Measurements from ENCODE around the gene TBXT.
"Not testable (repeated sequence)": the region's sequence is repeated elsewhere in the genome, so short reads cannot be mapped to it uniquely, and the experiment has no call there.

TBXT gene

DNA sequence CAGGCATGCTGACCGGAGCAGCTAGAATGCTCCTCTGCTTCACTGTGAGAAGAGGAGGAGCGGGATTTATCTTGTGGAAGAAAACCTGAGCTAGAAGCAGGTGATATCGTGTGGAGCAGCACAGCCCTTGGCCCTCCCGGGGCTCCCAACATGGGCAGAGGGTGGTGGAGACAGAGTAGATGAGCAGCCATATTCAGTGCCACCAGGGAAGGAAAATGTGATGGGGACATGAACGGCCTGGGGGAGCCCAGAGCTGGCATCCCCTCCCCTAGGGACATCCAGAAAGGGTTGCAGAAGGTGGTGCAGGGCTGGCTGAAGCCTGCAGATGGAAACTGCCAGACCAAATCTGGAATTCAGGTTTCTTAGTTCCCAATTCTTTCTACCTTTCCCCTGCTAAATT is 24.9 kb upstream of the TBXT start:
- ChIA-PET CTCF (no interaction called here), POLR2A (no interaction called here)
- DNase-seq (ENCODE audit: low read depth, low spot score) = no peak
- TF ChIP-seq, protein P1, sequence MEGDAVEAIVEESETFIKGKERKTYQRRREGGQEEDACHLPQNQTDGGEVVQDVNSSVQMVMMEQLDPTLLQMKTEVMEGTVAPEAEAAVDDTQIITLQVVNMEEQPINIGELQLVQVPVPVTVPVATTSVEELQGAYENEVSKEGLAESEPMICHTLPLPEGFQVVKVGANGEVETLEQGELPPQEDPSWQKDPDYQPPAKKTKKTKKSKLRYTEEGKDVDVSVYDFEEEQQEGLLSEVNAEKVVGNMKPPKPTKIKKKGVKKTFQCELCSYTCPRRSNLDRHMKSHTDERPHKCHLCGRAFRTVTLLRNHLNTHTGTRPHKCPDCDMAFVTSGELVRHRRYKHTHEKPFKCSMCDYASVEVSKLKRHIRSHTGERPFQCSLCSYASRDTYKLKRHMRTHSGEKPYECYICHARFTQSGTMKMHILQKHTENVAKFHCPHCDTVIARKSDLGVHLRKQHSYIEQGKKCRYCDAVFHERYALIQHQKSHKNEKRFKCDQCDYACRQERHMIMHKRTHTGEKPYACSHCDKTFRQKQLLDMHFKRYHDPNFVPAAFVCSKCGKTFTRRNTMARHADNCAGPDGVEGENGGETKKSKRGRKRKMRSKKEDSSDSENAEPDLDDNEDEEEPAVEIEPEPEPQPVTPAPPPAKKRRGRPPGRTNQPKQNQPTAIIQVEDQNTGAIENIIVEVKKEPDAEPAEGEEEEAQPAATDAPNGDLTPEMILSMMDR (IDR thresholded peaks at IDR 0.05; ENCODE audit: insufficient read depth, low read length, missing control alignments) = no peak
- H3K4me3 ChIP-seq (ENCODE audit: low read depth, low read length) = no peak overlapping the region

DNA sequence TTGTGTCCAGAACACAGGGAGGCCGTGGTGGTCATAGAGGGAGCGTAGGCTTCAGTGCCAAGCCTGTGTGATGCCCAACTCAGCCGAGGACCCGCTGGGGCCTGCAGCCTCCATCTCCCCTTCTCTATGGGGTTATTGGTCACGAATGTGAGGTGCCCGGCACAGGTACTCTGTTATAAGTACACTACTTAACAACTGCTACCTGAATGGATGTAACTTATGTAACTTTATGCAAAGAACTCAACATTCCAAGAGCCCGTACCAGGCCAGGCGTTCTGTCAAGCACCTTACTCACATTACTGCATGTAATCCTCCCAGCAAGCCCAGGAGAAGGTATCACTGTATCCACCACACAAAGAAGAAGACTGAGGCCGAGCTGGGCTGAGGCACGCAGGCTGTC is 24.5 kb upstream of the TBXT start:
- TF ChIP-seq, protein P1 (IDR thresholded peaks at IDR 0.05; ENCODE audit: insufficient read depth, low read length, missing control alignments) = no peak
- ChIA-PET POLR2A (no interaction called here), CTCF (no interaction called here)
- no peak for DNase-seq (ENCODE audit: low read depth, low spot score)
- H3K4me3 ChIP-seq (ENCODE audit: low read depth, low read length) = no peak overlapping the region

DNA sequence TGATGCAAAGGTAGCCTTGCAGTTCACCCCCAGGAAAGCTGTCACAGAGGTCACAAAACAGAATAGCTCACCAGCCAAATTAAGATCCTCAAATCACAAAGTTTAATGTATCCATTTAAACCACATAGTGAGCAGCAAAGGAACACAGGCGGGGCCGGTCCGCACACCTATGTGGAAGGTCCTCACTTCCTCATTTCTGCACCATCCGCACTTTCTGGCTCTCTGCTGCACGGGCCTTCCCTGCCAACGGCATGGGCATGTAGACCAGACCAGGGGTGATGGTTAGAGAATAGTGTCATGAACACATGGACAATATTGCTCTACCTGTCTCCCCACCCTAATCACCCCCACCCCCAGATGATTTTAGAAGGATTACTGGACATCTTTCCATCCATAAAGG is 12.1 kb upstream of the TBXT start:
- no peak for DNase-seq (ENCODE audit: low read depth, low spot score)
- H3K4me3 ChIP-seq (ENCODE audit: low read depth, low read length) = no peak overlapping the region
- ChIA-PET POLR2A (no interaction called here), CTCF (no interaction called here)
- TF ChIP-seq, protein P1 (IDR thresholded peaks at IDR 0.05; ENCODE audit: insufficient read depth, low read length, missing control alignments) = no peak

DNA sequence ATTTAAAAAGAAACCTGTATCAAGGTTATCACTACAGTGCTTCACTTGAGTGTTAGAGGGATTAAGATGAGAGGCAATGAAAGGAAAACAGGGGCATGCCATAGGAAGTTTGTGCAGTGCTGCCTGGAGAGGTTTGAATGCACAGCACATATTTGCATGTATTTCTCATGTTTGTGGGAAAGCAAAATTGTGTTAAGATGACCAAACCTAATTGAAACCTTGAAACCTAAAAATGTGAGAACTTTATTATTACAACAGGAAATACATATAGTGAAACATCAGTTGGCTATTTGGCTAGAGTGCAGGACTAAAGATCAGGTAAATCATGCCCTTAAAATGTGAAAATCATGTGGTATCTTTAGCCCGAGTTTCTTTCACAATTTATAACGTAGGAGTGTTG is 8.5 kb upstream of the TBXT start:
- no peak overlapping the region for H3K4me3 ChIP-seq (ENCODE audit: low read depth, low read length)
- DNase-seq (ENCODE audit: low read depth, low spot score) = no peak
- TF ChIP-seq, protein P1 (IDR thresholded peaks at IDR 0.05; ENCODE audit: insufficient read depth, low read length, missing control alignments) = no peak
- ChIA-PET CTCF (no interaction called here), POLR2A (no interaction called here)

DNA sequence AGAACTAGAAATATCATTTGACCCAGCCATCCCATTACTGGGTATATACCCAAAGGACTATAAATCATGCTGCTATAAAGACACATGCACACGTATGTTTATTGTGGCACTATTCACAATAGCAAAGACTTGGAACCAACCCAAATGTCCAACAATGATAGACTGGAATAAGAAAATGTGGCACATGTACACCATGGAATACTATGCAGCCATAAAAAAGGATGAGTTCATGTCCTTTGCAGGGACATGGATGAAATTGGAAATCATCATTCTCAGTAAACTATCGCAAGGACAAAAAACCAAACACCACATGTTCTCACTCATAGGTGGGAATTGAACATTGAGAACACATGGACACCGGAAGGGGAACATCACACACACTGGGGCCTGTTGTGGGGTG is 7.4 kb upstream of the TBXT start:
- H3K4me3 ChIP-seq (ENCODE audit: low read depth, low read length); CTCF ChIA-PET; POLR2A ChIA-PET; DNase-seq (ENCODE audit: low read depth, low spot score): not testable (repeated sequence)

DNA sequence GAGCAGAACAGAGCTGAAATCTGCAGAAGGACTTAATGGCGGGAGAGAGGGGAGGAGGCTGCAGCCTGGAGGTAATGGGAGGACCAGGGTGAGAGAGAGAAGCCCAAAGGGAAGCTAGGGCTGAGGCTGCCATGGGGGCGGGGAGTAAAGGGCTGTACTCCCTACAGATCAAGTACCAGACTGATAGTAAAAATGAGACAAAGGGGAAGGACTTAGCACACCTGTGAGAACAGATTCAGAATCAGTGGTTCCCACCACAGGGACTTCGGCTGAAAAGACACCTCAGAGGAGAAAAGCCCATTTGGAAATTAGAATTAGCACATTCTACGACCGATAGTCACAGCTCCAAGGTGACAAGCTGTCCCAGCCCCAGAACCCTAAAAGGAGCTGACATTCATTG is 6.4 kb upstream of the TBXT start:
- no peak for DNase-seq (ENCODE audit: low read depth, low spot score)
- ChIA-PET POLR2A (no interaction called here), CTCF (no interaction called here)
- no peak overlapping the region for H3K4me3 ChIP-seq (ENCODE audit: low read depth, low read length)
- TF ChIP-seq, protein P1 (IDR thresholded peaks at IDR 0.05; ENCODE audit: insufficient read depth, low read length, missing control alignments) = no peak

DNA sequence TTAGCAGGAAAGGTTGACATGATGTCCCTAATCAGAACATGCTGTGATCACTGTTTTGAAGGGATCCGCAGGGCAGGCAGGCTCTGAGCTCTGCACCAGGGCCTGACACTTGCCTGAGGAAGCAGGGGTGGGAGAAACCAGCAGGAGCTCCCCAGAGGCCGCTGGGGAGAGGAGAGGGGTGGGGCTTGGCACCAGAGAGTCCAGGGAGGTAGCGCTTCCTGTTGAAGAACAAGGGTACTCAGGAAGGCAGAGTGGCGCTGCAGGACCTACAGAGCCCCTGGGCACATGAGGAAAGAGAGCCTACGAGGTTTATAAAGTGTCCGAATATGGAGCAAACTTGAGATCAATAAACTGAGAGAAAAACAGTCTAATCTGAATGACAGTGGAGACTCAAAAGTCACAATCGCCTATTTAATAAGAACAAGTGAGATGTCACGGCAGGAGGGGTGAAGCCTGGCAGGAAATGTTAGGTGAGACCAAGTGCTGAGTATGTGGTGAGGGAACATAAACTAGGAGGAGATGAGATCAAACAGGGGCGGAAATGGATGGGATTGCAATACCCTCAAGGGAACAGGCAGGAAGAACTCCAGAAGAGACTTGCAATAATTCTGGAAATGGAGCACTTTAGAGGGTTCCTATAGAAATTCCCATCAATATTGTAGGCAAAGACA is 5.8 kb upstream of the TBXT start:
- no peak overlapping the region for H3K4me3 ChIP-seq (ENCODE audit: low read depth, low read length)
- POLR2A ChIA-PET = no interaction called here
- TF ChIP-seq, protein P1 (IDR thresholded peaks at IDR 0.05; ENCODE audit: insufficient read depth, low read length, missing control alignments) = no peak
- CTCF ChIA-PET = no interaction called here
- no peak for DNase-seq (ENCODE audit: low read depth, low spot score)

All from AG04449 (cell line).